OCI-LY1 (cell line): ENCODE data around the gene BCAP31.

ENCODE experiments used
- H2AFZ ChIP-seq: fragments of 200-600 bp; sonication (generic), shearing (Covaris generic); 2 replicates; pipeline ENCODE4 v1.6.0; 2014; ENCODE audit warnings: antibody characterized with exemption, mild to moderate bottlenecking, low read length
- H3F3A ChIP-seq: fragments of 200-600 bp; sonication (generic), shearing (Covaris generic); 2 replicates; pipeline ENCODE4 v1.6.0; 2014; ENCODE audit warnings: mild to moderate bottlenecking, antibody characterized with exemption, low read length, moderate library complexity; ENCODE audit not compliant: insufficient read depth
- H3K27ac ChIP-seq: fragments of 200-600 bp; sonication (generic); 2 replicates; pipeline ENCODE4 v1.5.1; 2014; ENCODE audit warnings: low read length, mixed run types, mild to moderate bottlenecking, low read depth; ENCODE audit not compliant: poor library complexity, severe bottlenecking
- H3K27me3 ChIP-seq: fragments of 200-600 bp; sonication (generic); 2 replicates; pipeline ENCODE4 v1.6.0; 2014; ENCODE audit warnings: antibody characterized with exemption, mild to moderate bottlenecking, low read length, moderate library complexity; ENCODE audit not compliant: insufficient read depth
- H3K36me3 ChIP-seq: fragments of 200-600 bp; sonication (generic); 2 replicates; pipeline ENCODE4 v1.6.1; 2014; ENCODE audit warnings: mild to moderate bottlenecking, antibody characterized with exemption, low read length, moderate library complexity, mixed read lengths; ENCODE audit not compliant: insufficient read depth
- H3K4me1 ChIP-seq: fragments of 200-600 bp; sonication (generic); 2 replicates; pipeline ENCODE4 v1.5.1; 2014; ENCODE audit warnings: mild to moderate bottlenecking, low read length, moderate library complexity; ENCODE audit not compliant: insufficient read depth, severe bottlenecking
- H3K4me2 ChIP-seq: fragments of 200-600 bp; sonication (generic), shearing (Covaris generic); 2 replicates; pipeline ENCODE4 v1.6.1; 2014; ENCODE audit warnings: low read length
- H3K4me3 ChIP-seq: fragments of 200-600 bp; sonication (generic); 2 replicates; pipeline ENCODE4 v1.5.1; 2014; ENCODE audit warnings: low read length, low read depth, mild to moderate bottlenecking, mixed read lengths; ENCODE audit not compliant: poor library complexity, severe bottlenecking
- H3K79me2 ChIP-seq: fragments of 200-600 bp; shearing (Covaris generic); 2 replicates; pipeline ENCODE4 v1.6.1; 2016; ENCODE audit warnings: mixed run types, low read length, mixed read lengths; ENCODE audit not compliant: insufficient read depth
- H3K9ac ChIP-seq: fragments of 200-600 bp; sonication (generic), shearing (Covaris generic); 2 replicates; pipeline ENCODE4 v1.6.1; 2014; ENCODE audit warnings: mild to moderate bottlenecking, low read length, mixed read lengths
- H3K9me2 ChIP-seq: fragments of 200-600 bp; sonication (generic), shearing (Covaris generic); 2 replicates; pipeline ENCODE4 v1.6.1; 2014; ENCODE audit warnings: low read depth, mild to moderate bottlenecking, low read length, mixed read lengths
- H3K9me3 ChIP-seq: fragments of 200-600 bp; shearing (Covaris generic); 2 replicates; pipeline ENCODE4 v1.6.1; 2014; ENCODE audit warnings: low read length, mixed read lengths
- H4K20me1 ChIP-seq: fragments of 200-600 bp; sonication (generic), shearing (Covaris generic); 2 replicates; pipeline ENCODE4 v1.6.0; 2016; ENCODE audit warnings: mild to moderate bottlenecking, low read length; ENCODE audit not compliant: insufficient read depth
- CTCF ChIP-seq: fragments of 200-600 bp; sonication (generic), shearing (Covaris generic); IDR thresholded peaks from 2 replicates; pipeline ENCODE4 v1.5.1; 2017; ENCODE audit warnings: mild to moderate bottlenecking, antibody characterized with exemption, low read length, moderate library complexity, mixed read lengths
- EZH2 ChIP-seq: fragments of 200-600 bp; sonication (generic), shearing (Covaris generic); IDR thresholded peaks from 2 replicates; pipeline ENCODE4 v1.8.0; 2017; ENCODE audit warnings: borderline replicate concordance, mixed run types, mild to moderate bottlenecking, antibody characterized with exemption, low read length, moderate library complexity, mixed read lengths

BCAP31 gene

GRCh38 chrX:153735274-153735673 is 11.1 kb upstream of the BCAP31 start:
- no peak overlapping the region for H3K27ac ChIP-seq
- no peaks in the 10 kb centered on the region for H3K27me3 ChIP-seq
- H3K9ac ChIP-seq: no peak overlapping the region
- H3K4me1 ChIP-seq: no peaks in the 10 kb centered on the region
- no peaks in the 10 kb centered on the region for H3K79me2 ChIP-seq
- TF ChIP-seq EZH2 (no peak), CTCF (no peak)
- H3F3A ChIP-seq: no peaks in the 10 kb centered on the region
- no peaks in the 10 kb centered on the region for H3K9me2 ChIP-seq
- H3K4me3 ChIP-seq: no peak overlapping the region
- no peak overlapping the region for H2AFZ ChIP-seq
- no peaks in the 10 kb centered on the region for H4K20me1 ChIP-seq
- no peaks in the 10 kb centered on the region; the same call in 1 of the 2 replicates for H3K36me3 ChIP-seq
- no peak overlapping the region for H3K4me2 ChIP-seq
- no peaks in the 10 kb centered on the region for H3K9me3 ChIP-seq

GRCh38 chrX:153734871-153735270 is 10.7 kb upstream of the BCAP31 start:
- Histone ChIP-seq H3K4me1 (no peaks in the 10 kb centered on the region), H4K20me1 (no peaks in the 10 kb centered on the region), H3K4me2 (no peak overlapping the region)

GRCh38 chrX:153733651-153734240 is 9.6 kb upstream of the BCAP31 start:
- H3F3A ChIP-seq: no peaks in the 10 kb centered on the region
- H4K20me1 ChIP-seq: no peaks in the 10 kb centered on the region
- H3K4me3 ChIP-seq: no peak overlapping the region
- no peaks in the 10 kb centered on the region for H3K27me3 ChIP-seq
- no peaks in the 10 kb centered on the region for H3K79me2 ChIP-seq
- no peak overlapping the region for H3K27ac ChIP-seq
- H2AFZ ChIP-seq: no peak overlapping the region
- no peaks in the 10 kb centered on the region for H3K4me1 ChIP-seq
- no peak overlapping the region for H3K9ac ChIP-seq
- H3K4me2 ChIP-seq: no peak overlapping the region
- no peaks in the 10 kb centered on the region; the same call in 1 of the 2 replicates for H3K36me3 ChIP-seq
- H3K9me2 ChIP-seq: no peaks in the 10 kb centered on the region
- no peaks in the 10 kb centered on the region for H3K9me3 ChIP-seq
- no peak for TF ChIP-seq CTCF
- no peak for TF ChIP-seq EZH2

More at GRCh38 chrX:153734871-153735270, 10.7 kb upstream of the BCAP31 start:
- Histone ChIP-seq H2AFZ (no peak overlapping the region), H3K9ac (no peak overlapping the region), H3K36me3 (no peaks in the 10 kb centered on the region; the same call in 1 of the 2 replicates), H3K27me3 (no peaks in the 10 kb centered on the region), H3K9me3 (no peaks in the 10 kb centered on the region), H3K9me2 (no peaks in the 10 kb centered on the region), H3K79me2 (no peaks in the 10 kb centered on the region), H3F3A (no peaks in the 10 kb centered on the region), H3K4me3 (no peak overlapping the region), H3K27ac (no peak overlapping the region)
- TF ChIP-seq CTCF (no peak), EZH2 (no peak)
